Progenitor cell of endocrine pancreas (in vitro differentiated cells): ENCODE results near the gene TAF4. TPM values are rescaled to one million over a fixed set of nuclear protein-coding genes. Genes with fewer than 3 reads are reported as not detected.
"Not testable (repeated sequence)": the region's sequence is repeated elsewhere in the genome, so short reads cannot be mapped to it uniquely, and the experiment has no call there.

ENCODE experiments used
- DNase-seq: peaks from one replicate; pipeline ENCODE4 v3.0.0; 2021; ENCODE audit warnings: low spot score; ENCODE audit not compliant: unreplicated experiment
- H3K27ac Mint-ChIP-seq: 2 replicates; pipeline ENCODE4 v1.8.0; 2021; ENCODE audit warnings: mild to moderate bottlenecking, moderate library complexity, mixed read lengths
- H3K27me3 Mint-ChIP-seq: 2 replicates; pipeline ENCODE4 v1.8.0; 2021; ENCODE audit warnings: mixed read lengths
- H3K36me3 Mint-ChIP-seq: 2 replicates; pipeline ENCODE4 v1.8.0; 2022; ENCODE audit warnings: mixed read lengths; ENCODE audit not compliant: insufficient read depth
- H3K4me1 Mint-ChIP-seq: 2 replicates; pipeline ENCODE4 v1.8.0; 2021; ENCODE audit warnings: low read depth, mixed read lengths
- H3K4me3 Mint-ChIP-seq: 2 replicates; pipeline ENCODE4 v1.8.0; 2021; ENCODE audit warnings: low read depth, mild to moderate bottlenecking, moderate library complexity, mixed read lengths
- H3K9me3 Mint-ChIP-seq: 2 replicates; pipeline ENCODE4 v1.8.0; 2021; ENCODE audit warnings: low read depth, mixed read lengths
- CTCF ChIP-seq: fragments of 200-600 bp; sonication (generic); IDR thresholded peaks from one replicate; pipeline ENCODE4 v1.5.0; 2021; ENCODE audit warnings: antibody characterized with exemption, mild to moderate bottlenecking; ENCODE audit not compliant: unreplicated experiment
- total RNA-seq: library from RNA; stranded (reverse); gene quantifications from 2 replicates; pipeline ENCODE4 v1.2.1, GENCODE V29; 2021

TAF4 gene
- total RNA-seq, 1 donor from 2014 or later, result 34.7 TPM

GRCh38 chr20:61982951-61983315, 82.7 kb downstream of the TAF4 start:
- Mint-ChIP-seq H3K36me3 (peaks cover 30% of the 10 kb centered on the region), H3K27ac (peak overlapping the region; percentile 24), H3K27me3 (no peaks in the 10 kb centered on the region), H3K9me3 (no peaks in the 10 kb centered on the region), H3K4me3 (no peak overlapping the region), H3K4me1 (no peaks in the 10 kb centered on the region)
- TF ChIP-seq CTCF, result no peak
- no peak for DNase-seq

GRCh38 chr20:61982191-61982950, 83.3 kb downstream of the TAF4 start:
- H3K27me3 Mint-ChIP-seq, result no peaks in the 10 kb centered on the region
- H3K36me3 Mint-ChIP-seq, result peaks cover 28% of the 10 kb centered on the region
- no peak overlapping the region for H3K4me3 Mint-ChIP-seq
- no peak for DNase-seq
- no peaks in the 10 kb centered on the region for H3K4me1 Mint-ChIP-seq
- H3K9me3 Mint-ChIP-seq, result no peaks in the 10 kb centered on the region
- TF ChIP-seq CTCF, result no peak
- H3K27ac Mint-ChIP-seq, result peak overlapping the region; percentile 44

- not testable (repeated sequence) for H3K27me3 Mint-ChIP-seq, H3K4me3 Mint-ChIP-seq, H3K27ac Mint-ChIP-seq, H3K9me3 Mint-ChIP-seq, H3K4me1 Mint-ChIP-seq, DNase-seq
- H3K36me3 Mint-ChIP-seq, result peaks cover 23% of the 10 kb centered on the region
These were observed 84.0 kb downstream of the TAF4 start for GRCh38 chr20:61981691-61982090.

- Mint-ChIP-seq H3K36me3 (peaks cover 20% of the 10 kb centered on the region), H3K27me3 (no peaks in the 10 kb centered on the region), H3K27ac (no peak overlapping the region), H3K4me1 (peaks cover 1% of the 10 kb centered on the region), H3K9me3 (no peaks in the 10 kb centered on the region), H3K4me3 (no peak overlapping the region)
- DNase-seq, result no peak
- peak; percentile 45 for TF ChIP-seq CTCF
These were observed 84.8 kb downstream of the TAF4 start for GRCh38 chr20:61980647-61981583.

GRCh38 chr20:61979701-61980635, 85.7 kb downstream of the TAF4 start:
- Mint-ChIP-seq H3K27me3 (no peaks in the 10 kb centered on the region), H3K4me1 (peaks cover 6% of the 10 kb centered on the region), H3K36me3 (peaks cover 17% of the 10 kb centered on the region), H3K27ac (no peak overlapping the region), H3K9me3 (no peaks in the 10 kb centered on the region), H3K4me3 (no peak overlapping the region)
- no peak for DNase-seq
- TF ChIP-seq CTCF, result no peak
